T1000 (cell line): Measurements from ENCODE around the gene NTN4.
A peak's percentile ranks its signal among the peaks of the same experiment; 100 is the strongest.
"Not testable (repeated sequence)": the region's sequence is repeated elsewhere in the genome, so short reads cannot be mapped to it uniquely, and the experiment has no call there.

Experiments used
- DNase-seq: peaks from one replicate; lab custom pipeline; 2025; ENCODE audit warnings: mixed read lengths; lab: John Stamatoyannopoulos, UW

Gene NTN4

DNA sequence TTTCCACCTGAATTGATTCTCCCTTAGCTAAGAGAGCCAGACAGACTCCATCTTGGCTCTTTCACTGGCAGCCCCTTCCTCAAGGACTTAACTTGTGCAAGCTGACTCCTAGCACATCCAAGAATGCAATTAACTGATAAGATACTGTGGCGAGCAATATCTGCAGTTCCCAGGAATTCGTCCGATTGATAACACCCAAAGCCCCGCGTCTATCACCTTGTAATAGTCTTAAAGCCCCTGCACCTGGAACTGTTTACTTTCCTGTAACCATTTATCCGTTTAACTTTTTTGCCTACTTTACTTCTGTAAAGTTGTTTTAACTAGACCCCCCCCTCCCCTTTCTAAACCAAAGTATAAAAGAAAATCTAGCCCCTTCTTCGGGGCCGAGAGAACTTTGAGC lies 44.5 kb downstream of the NTN4 start:
- DNase-seq, result not testable (repeated sequence)

DNA sequence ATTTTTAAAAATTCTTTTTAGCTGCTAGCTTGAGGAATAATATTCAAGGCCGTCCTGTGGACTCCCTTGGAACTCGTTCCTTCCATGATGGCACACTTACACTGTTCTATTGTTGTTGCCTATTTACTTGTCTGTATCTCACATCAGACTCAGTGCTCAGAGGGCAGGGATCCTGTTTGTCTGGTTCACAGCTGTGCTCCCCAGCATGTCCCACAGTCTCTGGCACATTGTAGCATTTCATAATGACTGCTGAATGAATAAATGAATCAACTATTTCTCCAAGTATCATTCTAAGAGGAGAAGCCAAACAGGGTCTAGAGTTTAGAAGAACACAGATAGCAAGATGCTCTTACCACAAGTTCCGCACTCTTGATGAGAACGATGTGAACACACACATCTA lies 48.0 kb downstream of the NTN4 start:
- DNase-seq, result no peak

- no peak for DNase-seq
Observed at GRCh38 chr12:95741635-95742034, 48.9 kb downstream of the NTN4 start.

GRCh38 chr12:95740751-95741150 lies 49.8 kb downstream of the NTN4 start:
- DNase-seq, result no peak

DNA sequence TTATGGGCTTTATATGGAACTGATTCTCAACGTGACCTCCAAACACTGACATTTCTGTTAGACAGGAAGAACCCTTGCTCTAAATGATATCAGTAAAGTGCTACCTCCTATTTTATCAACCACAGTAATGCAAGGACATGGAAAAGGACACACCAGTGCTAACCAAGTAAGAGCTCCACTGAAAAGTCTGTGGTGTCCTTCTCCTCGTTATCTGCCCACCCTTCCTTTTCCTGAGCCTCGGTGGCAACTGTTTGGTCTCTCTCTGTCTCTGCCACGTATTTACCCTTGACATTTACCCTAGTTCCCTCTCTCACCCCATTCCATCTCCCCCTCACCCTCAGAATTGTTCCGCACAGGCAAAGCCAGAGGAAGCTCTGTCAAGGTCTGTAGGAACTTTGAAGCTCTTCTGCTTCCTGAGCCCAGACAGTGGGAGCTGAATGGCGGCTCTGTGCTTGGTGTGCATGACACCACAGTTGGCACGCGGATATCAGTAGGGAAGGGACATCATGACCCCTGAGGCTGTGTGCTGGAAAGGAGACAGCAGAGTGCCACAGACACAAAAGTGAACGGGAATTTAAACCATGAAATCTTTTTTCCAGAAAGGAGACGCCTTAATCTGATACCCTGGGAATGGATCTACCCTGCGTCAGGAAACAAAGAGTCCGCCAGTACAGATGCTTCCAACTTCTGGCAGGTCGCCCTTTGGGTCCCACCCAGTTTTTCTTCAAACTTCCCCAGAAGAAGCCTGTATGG lies 50.8 kb downstream of the NTN4 start:
- no peak for DNase-seq

DNA sequence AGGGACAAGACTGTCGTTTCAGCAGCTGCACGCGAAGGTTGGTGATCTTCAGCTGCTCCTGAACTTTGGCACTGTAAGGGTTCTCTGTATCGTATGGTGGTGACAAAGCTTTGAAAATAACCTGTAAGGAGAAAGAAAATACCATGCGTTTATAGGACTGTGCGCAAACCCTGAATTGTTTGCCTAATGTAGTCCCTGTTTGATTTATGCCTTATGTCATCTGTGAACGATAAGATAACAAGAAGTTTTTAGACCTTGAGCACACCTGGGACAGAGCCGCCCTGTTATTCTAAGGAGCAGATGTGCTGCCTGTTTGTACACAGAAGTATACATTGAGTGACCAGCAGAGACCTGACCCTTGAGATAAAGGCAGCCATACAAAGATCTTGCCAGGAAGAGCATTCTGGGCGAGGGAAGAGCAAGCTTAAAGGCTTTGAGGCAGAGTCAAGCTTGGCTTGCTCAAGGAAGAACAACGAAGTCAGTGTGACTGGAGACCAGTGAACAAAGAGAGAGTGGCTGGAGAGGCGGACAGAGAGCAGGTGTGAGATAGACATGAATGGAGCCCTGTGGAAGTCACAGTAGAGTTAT lies 52.4 kb downstream of the NTN4 start:
- DNase-seq, result no peak

DNA sequence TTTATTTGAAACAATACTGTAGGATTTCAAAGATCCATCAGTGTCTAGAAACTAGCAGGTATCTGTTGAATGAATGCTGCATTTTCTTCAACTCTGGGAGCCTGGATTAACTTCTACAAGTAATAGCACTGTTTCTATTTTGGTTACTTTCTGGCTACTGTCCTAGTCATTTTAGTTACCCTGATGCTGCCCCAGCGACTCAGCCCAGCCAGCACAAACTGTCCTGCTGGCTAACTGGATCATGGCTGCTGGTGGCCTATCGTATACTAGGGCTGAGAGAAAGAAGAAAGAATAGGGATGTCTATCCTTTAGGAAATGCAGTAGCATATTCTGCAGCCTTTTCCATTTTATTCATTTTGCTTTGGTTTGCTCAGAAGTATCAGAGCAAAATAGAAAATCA lies 53.9 kb downstream of the NTN4 start:
- no peak for DNase-seq

GRCh38 chr12:95735728-95736127 lies 54.8 kb downstream of the NTN4 start:
- not testable (repeated sequence) for DNase-seq

- DNase-seq, result peak; percentile 4
Observed at GRCh38 chr12:95733141-95733825, 57.3 kb downstream of the NTN4 start.

DNA sequence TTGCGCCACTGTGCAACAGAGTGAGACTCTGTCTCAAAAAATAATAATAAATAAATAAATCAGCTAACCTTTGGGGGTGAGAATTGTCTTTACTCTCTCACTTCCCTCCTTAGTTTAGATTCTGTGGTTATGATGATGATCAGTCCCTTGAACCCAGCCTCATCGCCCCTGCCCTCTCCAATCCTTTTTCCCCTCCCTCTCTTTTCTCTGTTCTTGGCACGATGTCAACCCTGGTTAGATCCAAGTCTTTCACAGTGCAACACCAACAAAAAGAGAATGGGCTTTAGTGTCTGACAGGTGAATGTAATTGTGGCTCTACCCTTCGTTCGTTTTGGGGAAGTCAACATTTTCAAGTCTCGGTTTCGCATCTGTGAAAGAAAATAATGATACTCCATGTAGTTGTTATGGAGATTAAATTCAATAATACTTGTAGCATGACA lies 59.0 kb downstream of the NTN4 start:
- DNase-seq, result no peak

- DNase-seq, result no peak
Observed at GRCh38 chr12:95730457-95730856, 60.1 kb downstream of the NTN4 start.

DNA sequence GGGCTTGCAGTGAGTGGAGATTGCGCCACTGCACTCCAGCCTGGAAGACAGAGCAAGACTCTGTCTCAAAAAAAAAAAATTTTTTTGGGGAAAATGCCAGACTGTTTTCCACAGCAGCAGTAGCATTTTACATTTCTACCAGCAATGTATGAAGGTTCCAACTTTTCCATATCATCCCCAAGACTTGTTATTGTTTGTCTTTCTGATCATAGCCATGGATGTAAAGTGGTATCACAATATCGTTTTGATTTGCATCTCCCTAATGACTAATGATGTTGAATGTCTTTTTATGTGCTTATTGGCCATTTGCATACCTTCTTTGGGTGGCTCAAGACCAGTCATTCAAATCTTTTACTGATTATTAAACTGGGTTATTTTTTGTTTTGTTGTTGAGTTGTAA lies 63.7 kb downstream of the NTN4 start:
- DNase-seq, result no peak

DNA sequence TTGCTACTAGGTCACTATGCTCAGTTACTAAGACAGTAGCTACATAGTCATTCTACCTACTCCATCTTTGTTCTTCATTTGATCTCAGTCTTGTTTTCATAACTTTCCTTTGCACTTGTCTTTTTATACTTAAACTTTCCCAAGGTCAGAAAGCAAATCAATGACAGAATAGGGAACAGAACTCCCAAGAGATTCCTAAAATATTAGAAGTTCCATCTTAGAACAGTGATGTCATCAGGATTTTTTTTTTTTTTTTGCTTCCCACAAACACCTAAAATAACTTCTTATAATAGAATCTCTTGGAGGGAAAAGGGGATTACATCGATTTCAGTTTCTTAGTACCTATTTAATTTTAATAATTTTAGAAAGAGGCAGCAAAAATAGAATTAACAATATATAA lies 65.8 kb downstream of the NTN4 start:
- no peak for DNase-seq

DNA sequence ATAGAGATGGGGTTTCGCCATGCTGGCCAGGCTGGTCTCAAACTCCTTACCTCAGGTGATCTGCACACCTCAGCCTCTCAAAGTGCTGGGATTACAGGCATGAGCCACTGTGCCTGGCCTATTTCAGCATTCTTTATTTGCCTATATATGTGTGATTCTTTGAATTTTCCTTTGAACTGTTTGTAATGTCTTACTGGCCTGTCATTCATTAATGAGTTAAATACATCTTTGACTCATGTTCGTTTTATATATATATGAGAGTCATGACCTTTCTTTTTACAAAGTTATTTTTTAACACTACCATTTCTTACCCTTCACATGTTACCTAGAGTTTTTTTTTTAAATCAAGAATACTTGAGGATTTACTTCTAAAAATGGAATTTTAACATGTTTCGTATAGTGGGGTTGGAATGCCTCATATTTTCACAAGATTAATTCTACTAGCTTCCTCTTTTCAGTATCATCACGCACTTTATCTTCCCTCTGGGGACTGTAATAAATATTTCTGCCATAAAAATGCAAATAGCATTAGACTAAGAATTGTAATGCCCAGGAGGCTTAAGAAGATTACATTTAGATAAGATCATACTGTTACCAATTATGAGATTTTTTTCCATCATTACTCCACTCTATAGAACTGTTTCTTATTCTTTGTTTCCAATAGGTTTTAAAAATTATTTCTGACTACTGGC lies 66.7 kb downstream of the NTN4 start:
- no peak for DNase-seq

GRCh38 chr12:95721320-95721719 lies 69.2 kb downstream of the NTN4 start:
- no peak for DNase-seq

GRCh38 chr12:95720146-95720545 lies 70.4 kb downstream of the NTN4 start:
- DNase-seq, result no peak

DNA sequence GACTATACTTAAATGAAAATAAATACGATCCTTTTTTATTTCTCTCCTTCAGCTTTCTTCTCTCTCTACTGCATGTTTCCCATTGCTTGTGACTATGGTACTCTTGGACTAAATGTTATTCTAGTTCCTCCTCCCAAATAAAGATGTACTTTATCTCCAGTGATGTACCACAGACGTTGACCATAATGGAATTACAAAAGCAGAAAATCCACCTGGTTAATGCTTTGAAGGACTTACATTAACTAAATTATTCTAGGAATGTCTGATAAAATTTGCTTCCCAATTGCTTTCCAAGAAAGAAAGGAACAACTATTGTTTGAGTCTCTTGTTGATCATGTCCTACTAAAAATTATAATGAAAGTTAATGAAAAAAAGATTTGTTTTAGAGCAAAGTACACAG lies 71.8 kb downstream of the NTN4 start:
- DNase-seq, result no peak

GRCh38 chr12:95718006-95718431 lies 72.5 kb downstream of the NTN4 start:
- DNase-seq, result no peak

GRCh38 chr12:95717316-95717928 lies 73.1 kb downstream of the NTN4 start:
- no peak for DNase-seq

- DNase-seq, result no peak
Observed at GRCh38 chr12:95715177-95715576, 75.4 kb downstream of the NTN4 start.

DNA sequence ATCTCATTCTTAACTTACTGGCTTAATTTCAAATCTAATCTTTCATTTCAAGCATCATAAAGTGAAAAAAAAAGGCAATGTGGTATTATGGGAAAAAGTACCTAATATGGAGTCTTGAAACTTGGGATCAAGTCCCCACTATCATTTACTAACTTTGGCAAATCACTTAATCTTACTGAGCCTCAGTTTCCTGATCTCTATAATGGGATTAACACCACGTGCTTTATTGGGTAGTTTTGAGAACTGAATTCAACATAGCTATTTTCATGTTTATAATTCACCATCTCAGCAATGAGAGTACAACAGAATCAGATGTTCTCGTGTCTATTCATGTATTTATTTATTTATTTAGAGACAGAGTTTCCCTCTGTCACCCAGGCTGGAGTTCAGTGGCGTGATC lies 78.3 kb downstream of the NTN4 start:
- no peak for DNase-seq

DNA sequence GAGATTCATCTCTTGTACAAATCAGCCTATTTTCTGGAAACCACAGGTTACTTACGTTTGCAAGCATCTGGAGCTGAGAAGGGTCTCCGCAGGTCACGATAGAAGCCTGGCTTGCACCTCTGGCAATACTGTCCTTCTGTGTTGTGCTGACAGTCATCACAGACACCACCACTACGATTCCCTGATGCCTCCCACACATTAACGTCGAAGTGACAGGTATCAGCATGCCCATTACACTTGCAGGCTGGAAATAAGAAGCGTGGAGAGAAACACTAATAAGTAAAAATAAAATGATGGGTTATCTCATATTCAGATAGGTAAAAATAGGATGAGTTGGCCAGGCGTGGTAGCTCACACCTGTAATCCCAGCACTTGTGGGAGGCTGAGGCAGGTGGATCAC lies 80.2 kb downstream of the NTN4 start:
- DNase-seq, result no peak
